GM19438 (cell line): Measurements from ENCODE around the gene SLC22A3.

Source experiments
- ATAC-seq: cut with Tn5 transposase; IDR thresholded peaks from one replicate; pipeline ENCODE4 v1.9.1; 2021; ENCODE audit warnings: low read depth; ENCODE audit not compliant: unreplicated experiment

Gene SLC22A3

GRCh38 chr6:160398674-160399271 is 50.6 kb downstream of the SLC22A3 start:
- ATAC-seq: peak; percentile 99

DNA sequence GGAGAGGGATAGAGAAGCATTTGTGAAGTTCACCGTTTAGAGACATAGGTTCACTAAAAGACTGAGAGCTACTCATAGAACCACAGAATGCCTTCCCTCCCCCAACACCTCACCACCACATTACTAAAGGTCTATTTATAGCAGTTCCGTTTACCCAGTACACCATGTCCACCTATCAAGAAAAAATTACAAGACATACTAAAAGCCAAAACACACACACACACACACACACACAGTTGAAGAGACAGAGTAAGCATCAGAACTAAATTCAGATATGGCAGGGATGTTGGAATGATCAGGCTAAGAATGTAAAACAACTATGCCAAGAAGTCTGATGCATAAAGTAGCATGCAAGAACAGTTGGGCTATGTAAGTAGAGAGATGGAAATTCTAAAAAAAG is 52.3 kb downstream of the SLC22A3 start:
- no peak for ATAC-seq

DNA sequence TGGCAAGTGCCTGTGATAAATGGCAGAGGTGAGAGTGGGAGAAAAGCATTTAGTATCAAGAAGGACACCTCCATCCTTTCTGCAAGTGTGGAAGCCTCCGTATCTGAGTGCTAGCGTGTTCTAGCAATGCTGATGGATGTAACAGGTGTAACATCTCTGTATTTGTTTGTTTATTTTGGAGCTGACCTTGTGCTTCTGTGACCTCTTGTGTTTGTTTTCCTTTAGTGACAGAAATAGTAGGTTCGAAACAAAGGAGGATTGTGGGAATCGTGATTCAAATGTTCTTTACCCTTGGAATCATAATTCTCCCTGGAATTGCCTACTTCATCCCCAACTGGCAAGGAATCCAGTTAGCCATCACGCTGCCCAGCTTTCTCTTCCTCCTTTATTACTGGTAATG is 60.4 kb downstream of the SLC22A3 start:
- no peak for ATAC-seq

DNA sequence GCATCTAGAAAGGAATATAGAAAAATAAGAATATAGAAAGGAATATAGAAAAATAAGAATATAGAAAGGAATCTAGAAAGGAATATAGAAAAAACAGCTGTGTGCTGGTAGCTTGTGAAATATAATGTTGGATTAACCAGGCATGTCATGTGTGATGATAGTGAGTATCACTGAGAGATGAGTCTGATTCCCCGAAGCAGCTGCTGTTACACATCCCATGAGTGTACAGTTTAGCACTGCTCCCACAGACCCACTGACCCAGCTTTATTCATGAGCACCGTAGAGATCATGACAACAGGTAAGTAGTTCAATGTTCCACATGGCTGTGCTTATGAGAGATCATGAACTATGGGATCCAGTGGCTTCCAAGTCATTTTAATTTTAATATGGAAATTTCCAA is 64.8 kb downstream of the SLC22A3 start:
- no peak for ATAC-seq

GRCh38 chr6:160417146-160417545 is 69.0 kb downstream of the SLC22A3 start:
- no peak for ATAC-seq

DNA sequence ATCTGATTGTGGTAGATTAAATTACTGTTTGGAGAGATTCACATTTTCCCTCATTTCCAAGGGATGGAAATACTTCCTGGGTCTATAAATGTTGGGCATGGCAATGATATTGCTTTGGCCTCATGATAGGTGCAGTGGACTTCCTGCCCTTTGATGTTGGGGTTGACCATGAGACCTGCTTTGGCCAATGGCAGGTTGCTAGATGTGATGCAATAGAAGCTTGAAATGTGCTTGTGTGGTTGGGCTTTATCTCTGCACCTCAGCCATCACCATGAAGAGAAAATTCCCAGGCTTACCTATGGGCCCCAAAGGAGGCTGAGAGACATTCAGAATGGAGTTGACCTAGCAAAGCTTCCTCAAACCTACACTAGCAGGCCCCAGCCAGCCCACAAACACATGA is 69.4 kb downstream of the SLC22A3 start:
- no peak for ATAC-seq

- no peak for ATAC-seq
Measured at GRCh38 chr6:160418370-160418769, 70.2 kb downstream of the SLC22A3 start.

DNA sequence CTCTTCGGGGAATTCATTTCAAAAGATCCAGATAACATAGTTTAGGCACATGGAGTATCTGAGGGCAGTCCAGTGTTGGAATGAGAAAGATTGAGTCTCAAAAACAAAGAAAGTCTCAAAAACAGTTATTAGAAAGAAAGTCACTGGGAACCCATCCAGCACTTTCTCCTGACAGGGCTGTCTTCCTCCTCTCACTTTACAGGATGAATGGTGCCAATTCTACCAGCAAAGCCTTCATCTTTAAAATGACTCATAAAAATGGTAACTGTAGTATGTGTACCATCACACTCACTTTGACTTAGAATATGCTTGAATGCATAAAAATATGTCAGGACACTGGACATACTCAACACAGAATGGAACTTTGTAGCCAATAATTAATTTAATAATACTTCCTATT is 71.3 kb downstream of the SLC22A3 start:
- no peak for ATAC-seq

- no peak for ATAC-seq
Measured at GRCh38 chr6:160420253-160420968, 72.2 kb downstream of the SLC22A3 start.

- ATAC-seq: no peak
Measured at GRCh38 chr6:160420969-160421556, 72.9 kb downstream of the SLC22A3 start.

DNA sequence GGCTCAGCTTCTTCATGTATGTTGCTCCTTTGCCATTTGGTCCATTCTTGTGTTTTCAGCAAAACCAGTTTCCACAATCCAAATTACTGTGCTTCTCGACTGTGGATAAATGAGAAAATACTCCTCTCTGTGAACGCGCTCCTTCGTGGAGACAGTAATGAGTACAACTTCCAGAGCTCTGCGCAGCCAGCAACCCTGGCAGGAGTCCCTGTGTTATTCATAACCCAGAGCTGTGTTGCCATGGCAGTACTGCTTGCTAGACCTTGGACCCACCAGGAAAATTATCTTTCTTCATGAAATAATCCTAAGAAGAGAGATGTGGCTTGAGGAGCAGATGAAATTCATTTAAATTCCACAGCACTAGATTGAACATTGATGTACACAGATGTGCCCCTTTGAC is 73.7 kb downstream of the SLC22A3 start:
- ATAC-seq: no peak

DNA sequence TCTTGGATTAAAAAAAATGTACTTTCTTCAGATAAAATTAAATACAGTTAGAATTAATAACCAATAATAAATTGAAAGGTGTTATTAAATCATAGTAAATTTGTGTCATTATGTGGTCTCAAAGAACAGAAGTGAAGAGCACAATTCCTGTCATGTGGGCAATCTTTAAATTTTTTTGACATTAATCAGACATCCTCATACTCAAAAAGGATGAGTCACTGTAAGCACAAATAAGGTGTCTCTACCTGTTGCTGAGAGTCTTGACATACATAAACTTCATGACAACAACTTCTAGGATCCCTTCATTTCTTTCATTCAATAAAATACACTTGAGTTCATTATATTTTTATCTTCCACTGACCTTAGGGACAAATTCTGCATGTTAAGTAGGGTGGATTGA is 76.1 kb downstream of the SLC22A3 start:
- ATAC-seq: no peak

- ATAC-seq: no peak
Measured at GRCh38 chr6:160426136-160426535, 78.0 kb downstream of the SLC22A3 start.

- ATAC-seq: no peak
Measured at GRCh38 chr6:160427312-160428068, 79.3 kb downstream of the SLC22A3 start.

DNA sequence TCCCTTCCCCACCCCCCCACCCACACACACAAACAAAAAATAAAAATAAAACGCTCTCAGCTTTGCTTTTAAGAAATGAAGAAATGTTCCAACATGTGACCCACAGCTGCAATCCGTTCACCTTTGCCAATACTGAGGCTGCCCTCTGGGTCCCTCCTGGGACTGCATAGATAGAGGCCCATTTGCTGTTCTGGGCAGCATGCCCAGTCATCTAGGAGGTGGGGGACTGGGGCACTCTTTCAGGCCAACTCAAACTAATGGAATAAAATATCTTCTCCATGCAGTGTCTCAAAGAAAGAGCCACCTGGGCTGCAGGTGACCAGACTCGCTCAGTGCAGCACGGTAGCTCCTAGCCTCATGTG is 79.9 kb downstream of the SLC22A3 start:
- no peak for ATAC-seq

DNA sequence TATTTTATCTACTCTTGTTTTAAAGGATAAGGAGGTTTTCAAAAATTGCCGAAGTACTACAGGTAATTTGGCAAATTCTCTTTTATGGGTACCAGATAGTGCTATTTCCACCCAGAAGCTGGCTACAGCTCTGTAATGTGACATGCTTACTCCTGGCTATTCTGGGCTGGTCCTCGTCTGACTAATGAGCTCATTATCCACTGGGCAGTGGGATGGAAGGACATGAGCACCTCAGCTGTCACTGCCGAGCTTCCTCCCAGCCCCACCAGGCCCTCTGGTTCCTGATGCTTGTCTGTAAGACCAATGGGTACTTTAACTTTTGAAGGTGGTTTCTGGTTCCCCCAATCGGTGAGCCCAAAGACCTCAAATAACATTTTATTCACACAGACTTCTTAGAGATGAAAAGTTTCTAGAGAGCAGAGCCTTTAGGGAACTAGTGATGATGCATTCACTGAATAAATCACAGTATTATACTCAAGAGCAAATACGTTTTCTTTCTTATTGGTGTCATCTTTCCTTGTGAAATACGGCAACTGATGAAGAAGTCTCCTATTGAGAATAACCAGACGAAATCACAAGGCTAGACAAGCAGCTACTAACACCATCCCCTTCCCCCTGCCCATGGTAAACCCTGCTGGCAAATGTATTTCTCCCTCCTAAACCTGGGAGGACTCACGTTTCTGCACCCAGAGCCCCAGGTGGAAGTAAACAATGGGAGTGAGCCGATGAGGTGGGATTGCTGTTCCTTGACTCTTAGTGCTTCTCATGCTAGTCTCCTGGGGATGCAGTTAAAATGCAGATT is 80.8 kb downstream of the SLC22A3 start:
- ATAC-seq: no peak

GRCh38 chr6:160429620-160429895 is 81.4 kb downstream of the SLC22A3 start:
- ATAC-seq: no peak

DNA sequence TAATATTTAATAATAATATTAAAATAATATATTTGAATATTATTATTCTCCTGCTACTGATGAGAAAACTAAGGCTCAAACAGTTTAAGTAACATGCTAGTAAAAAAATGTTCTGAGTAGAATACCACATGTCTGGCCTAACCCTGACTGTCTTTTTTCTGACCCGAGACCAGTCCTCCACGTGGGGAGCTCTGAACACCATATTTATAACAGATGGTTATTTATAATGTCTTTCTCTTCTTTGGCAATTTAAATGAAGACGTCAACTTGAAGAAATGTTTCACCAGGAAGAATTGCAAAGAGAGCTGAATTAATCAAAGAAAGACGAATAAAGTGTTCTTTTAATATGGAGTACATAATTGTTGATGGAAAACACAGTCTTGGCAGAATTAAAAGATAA is 82.0 kb downstream of the SLC22A3 start:
- no peak for ATAC-seq

DNA sequence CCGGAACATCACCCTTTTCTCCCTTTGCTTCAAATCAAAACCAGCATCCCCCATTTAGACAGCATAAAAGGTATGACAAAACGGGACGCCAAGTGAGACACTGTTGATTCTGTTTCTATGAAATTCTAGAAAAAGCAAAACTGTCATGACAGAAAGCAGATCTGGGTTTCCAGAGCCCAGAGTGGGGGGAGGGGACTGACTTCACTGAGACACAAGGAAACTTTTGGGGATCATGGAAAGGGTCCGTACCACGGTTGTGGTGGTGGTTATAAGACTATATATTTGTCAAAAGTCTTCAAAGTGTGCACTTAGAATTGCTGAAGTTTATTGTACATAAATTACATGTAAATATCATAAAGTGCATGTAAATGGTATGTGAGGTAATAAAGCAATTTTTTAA is 82.6 kb downstream of the SLC22A3 start:
- ATAC-seq: no peak

DNA sequence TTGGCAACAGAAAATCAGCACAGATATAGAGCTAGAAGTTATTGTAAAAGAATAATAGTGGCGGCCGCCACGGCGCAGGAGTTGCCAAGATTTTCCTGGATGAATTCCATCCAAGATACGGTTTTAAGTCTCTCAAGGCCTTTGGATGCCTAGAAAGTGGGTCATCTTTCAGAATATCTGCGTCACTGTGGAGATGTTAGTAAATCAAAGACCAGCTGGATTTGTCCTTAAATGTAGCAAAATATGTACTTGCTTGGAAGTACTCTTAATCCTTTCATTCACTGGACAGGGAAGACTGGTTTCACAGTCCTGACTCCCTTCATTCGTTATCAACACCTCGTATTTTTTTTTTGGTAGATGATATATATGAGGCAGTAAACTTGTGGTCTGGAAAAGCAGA is 83.0 kb downstream of the SLC22A3 start:
- no peak for ATAC-seq

GRCh38 chr6:160431791-160432404 is 83.7 kb downstream of the SLC22A3 start:
- ATAC-seq: no peak
